ENCODE data around the gene HSPG2. TPM values are rescaled to one million over a fixed set of nuclear protein-coding genes. Genes with fewer than 3 reads are reported as not detected.

Gene HSPG2
- total and polyA plus RNA-seq, 10 of the 15 experiments (the other 5 are each of a cell fraction or from before 2014, with no cell fraction given) = 0.30 to 3.4 (median 0.73) TPM; not detected in 2

DNA sequence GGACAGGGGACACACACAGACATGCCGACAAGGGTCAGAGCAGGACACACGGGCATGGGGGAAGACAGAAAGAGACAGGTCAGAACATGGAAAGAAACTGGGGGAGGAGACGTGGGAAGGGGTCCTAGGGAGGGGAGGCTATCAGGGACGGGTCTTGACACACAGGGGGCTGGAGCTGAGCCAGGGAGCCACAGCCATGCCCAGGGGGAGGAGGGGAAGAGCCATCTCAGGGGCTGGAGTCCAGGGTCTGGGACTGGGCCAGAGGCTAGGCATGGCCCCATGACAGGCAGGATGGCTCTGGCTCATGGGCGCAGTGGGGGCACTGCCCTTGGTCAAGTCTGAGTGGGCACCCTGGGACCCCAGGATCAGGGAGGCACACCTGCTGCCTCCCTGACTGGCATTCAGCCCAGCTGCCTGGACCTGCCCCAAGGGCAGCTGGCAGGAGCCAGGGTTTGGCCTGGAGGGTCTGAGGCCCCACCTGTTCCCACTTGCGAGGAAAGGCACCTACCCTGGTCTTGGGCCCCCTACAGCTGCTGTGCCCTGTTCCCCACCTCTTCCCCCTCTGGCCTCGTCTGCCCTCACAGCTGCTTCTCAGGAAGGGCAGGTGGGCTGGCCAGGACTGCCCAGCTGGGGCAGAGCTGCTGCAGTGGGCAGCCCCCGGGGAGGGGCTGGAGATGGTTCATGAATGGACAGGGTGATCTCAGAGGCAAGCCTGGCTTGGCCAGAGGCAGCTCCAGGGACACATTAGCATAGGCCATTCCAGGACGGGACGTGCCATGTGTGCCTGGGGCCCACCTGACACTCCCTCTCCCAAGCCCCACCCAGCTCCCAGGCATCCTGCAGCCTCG is 42.9 kb downstream of the HSPG2 start:
- CTCF ChIA-PET = no interaction called here
- H4K20me1 ChIP-seq (ENCODE audit: control insufficient read depth, insufficient read depth) = no peaks in the 10 kb centered on the region
- no peak for TF ChIP-seq TCF3 (IDR thresholded peaks at IDR 0.05; ENCODE audit: borderline replicate concordance, insufficient read depth, low read depth, low read length)
- ATAC-seq (no peak), FAIRE-seq (no peak), DNase-seq (ENCODE audit: low read depth, low spot score) (no peak)
- no peaks in the 10 kb centered on the region for H3K36me3 ChIP-seq (ENCODE audit: control insufficient read depth in 2 of 2, insufficient read depth in 2 of 2, low read length in 1 of 2)
- intact Hi-C loops (cut with micrococcal nuclease; ENCODE audit: unreplicated experiment) = no loop called here
- SMC1A ChIA-PET (ENCODE audit: uncharacterized antibody, unreplicated experiment) = no interaction called here
- no peaks in the 10 kb centered on the region for H3K9me3 ChIP-seq (replicated peaks; ENCODE audit: control insufficient read depth, insufficient read depth, low read length)
- no peaks in the 10 kb centered on the region; a peak in 1 of 4 replicates for H3K27me3 ChIP-seq (replicated peaks in 1 of 2; ENCODE audit: control insufficient read depth in 2 of 2, insufficient read depth in 2 of 2, low read length in 1 of 2)
- H3K4me1 ChIP-seq (ENCODE audit: control insufficient read depth, insufficient read depth, low read length) = no peaks in the 10 kb centered on the region
- no peak overlapping the region for H3K4me2 ChIP-seq (ENCODE audit: control insufficient read depth, insufficient read depth)
- no peak overlapping the region for H3K27ac ChIP-seq (ENCODE audit: control insufficient read depth, insufficient read depth)
- no peak overlapping the region for H3K9ac ChIP-seq (ENCODE audit: control insufficient read depth, insufficient read depth, low read length)
- POLR2A ChIA-PET = no interaction called here
- RAD21 ChIA-PET (ENCODE audit: unreplicated experiment) = no interaction called here
- no peak overlapping the region for H2AFZ ChIP-seq (ENCODE audit: control insufficient read depth, low read depth, low read length)
- H3K4me3 ChIP-seq = no peak overlapping the region
- in situ Hi-C loops (cut with MboI) = no loop called here
- no peaks in the 10 kb centered on the region for H3K79me2 ChIP-seq (ENCODE audit: control insufficient read depth, insufficient read depth, low read length)
- BruUV-seq (replicated peaks) = no TSS peak
- WGBS (ENCODE audit: insufficient coverage, insufficient replicate concordance, low lambda C conversion rate, missing lambda C conversion rate) = 32% methylated on average over 8 of the region's 11 CpGs

DNA sequence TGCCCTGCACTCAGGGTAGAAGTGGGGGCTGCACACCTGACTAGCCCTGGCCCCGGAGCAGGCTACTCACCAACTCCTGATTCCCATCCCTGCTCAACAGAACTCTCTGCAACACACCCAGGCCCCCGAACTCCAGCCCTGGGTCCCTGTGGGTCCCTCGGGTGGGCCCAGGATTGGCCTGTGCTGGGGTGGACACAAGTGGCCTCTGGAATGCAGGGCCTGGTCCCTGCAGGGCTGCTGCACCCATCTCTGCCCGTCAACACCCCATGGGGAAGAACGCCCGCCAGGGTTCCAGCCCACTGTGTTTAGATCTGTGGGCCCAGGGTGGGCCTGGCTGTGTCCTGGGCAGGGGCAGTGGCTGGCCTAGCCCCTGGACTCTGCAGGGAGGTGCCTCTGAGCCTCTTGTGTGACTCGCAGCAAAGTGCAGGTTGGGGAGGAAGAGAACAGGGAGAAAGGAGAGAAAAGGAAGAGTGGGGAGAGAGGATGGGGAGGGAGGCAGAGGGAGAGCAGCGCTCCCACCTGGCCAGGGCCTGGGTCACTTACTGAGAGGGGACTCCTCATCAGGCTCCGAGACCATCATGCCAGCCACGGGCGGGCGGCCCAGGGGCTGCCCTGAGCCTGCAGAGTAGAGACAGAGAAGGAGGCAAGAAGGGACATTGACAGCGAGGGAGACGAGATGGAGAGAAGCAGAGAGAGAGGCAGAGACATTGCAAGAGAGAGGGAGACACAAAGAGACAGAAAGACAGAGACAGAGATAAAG is 43.9 kb downstream of the HSPG2 start:
- no peaks in the 10 kb centered on the region for H4K20me1 ChIP-seq (ENCODE audit: control insufficient read depth, insufficient read depth)
- SMC1A ChIA-PET (ENCODE audit: uncharacterized antibody, unreplicated experiment) = no interaction called here
- no peak for FAIRE-seq
- no peaks in the 10 kb centered on the region for H3K36me3 ChIP-seq (ENCODE audit: control insufficient read depth in 2 of 2, insufficient read depth in 2 of 2, low read length in 1 of 2)
- no peaks in the 10 kb centered on the region; a peak in 1 of 4 replicates for H3K27me3 ChIP-seq (replicated peaks in 1 of 2; ENCODE audit: control insufficient read depth in 2 of 2, insufficient read depth in 2 of 2, low read length in 1 of 2)
- no peak for DNase-seq (ENCODE audit: low read depth, low spot score)
- intact Hi-C loops (cut with micrococcal nuclease; ENCODE audit: unreplicated experiment) (no loop called here), in situ Hi-C loops (cut with MboI) (no loop called here)
- CTCF ChIA-PET = no interaction called here
- POLR2A ChIA-PET = no interaction called here
- TF ChIP-seq SREBF2 (IDR thresholded peaks at IDR 0.05; ENCODE audit: low read length) = no peak
- TF ChIP-seq, protein P1, sequence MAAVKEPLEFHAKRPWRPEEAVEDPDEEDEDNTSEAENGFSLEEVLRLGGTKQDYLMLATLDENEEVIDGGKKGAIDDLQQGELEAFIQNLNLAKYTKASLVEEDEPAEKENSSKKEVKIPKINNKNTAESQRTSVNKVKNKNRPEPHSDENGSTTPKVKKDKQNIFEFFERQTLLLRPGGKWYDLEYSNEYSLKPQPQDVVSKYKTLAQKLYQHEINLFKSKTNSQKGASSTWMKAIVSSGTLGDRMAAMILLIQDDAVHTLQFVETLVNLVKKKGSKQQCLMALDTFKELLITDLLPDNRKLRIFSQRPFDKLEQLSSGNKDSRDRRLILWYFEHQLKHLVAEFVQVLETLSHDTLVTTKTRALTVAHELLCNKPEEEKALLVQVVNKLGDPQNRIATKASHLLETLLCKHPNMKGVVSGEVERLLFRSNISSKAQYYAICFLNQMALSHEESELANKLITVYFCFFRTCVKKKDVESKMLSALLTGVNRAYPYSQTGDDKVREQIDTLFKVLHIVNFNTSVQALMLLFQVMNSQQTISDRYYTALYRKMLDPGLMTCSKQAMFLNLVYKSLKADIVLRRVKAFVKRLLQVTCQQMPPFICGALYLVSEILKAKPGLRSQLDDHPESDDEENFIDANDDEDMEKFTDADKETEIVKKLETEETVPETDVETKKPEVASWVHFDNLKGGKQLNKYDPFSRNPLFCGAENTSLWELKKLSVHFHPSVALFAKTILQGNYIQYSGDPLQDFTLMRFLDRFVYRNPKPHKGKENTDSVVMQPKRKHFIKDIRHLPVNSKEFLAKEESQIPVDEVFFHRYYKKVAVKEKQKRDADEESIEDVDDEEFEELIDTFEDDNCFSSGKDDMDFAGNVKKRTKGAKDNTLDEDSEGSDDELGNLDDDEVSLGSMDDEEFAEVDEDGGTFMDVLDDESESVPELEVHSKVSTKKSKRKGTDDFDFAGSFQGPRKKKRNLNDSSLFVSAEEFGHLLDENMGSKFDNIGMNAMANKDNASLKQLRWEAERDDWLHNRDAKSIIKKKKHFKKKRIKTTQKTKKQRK (IDR thresholded peaks at IDR 0.05; ENCODE audit: low read depth, low read length) = no peak
- no peak for TF ChIP-seq MEF2B (IDR thresholded peaks at IDR 0.05; ENCODE audit: partially characterized antibody, poor library complexity, severe bottlenecking)
- TF ChIP-seq, protein P2, sequence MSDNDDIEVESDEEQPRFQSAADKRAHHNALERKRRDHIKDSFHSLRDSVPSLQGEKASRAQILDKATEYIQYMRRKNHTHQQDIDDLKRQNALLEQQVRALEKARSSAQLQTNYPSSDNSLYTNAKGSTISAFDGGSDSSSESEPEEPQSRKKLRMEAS (IDR thresholded peaks at IDR 0.05; ENCODE audit: low read depth, low read length) = no peak
- 18% methylated on average over 13 of the region's 14 CpGs for WGBS (ENCODE audit: insufficient coverage, insufficient replicate concordance, low lambda C conversion rate, missing lambda C conversion rate)
- H3K4me2 ChIP-seq (ENCODE audit: control insufficient read depth, insufficient read depth) = no peak overlapping the region
- no peak overlapping the region for H3K27ac ChIP-seq (ENCODE audit: control insufficient read depth, insufficient read depth)
- H3K9me3 ChIP-seq (replicated peaks; ENCODE audit: control insufficient read depth, insufficient read depth, low read length) = no peaks in the 10 kb centered on the region
- H2AFZ ChIP-seq (ENCODE audit: control insufficient read depth, low read depth, low read length) = no peak overlapping the region
- H3K79me2 ChIP-seq (ENCODE audit: control insufficient read depth, insufficient read depth, low read length) = no peaks in the 10 kb centered on the region
- no peak overlapping the region for H3K9ac ChIP-seq (ENCODE audit: control insufficient read depth, insufficient read depth, low read length)
- BruUV-seq (replicated peaks) = no TSS peak
- no peaks in the 10 kb centered on the region for H3K4me1 ChIP-seq (ENCODE audit: control insufficient read depth, insufficient read depth, low read length)
- RAD21 ChIA-PET (ENCODE audit: unreplicated experiment) = no interaction called here
- no peak overlapping the region for H3K4me3 ChIP-seq
- no peak for ATAC-seq

Data from GM12878 (cell line).